OCI-LY1 (cell line): Measurements from ENCODE around the gene EFEMP1.

Experiments
- CTCF ChIP-seq: fragments of 200-600 bp; sonication (generic), shearing (Covaris generic); IDR thresholded peaks from 2 replicates; pipeline ENCODE4 v1.5.1; 2017; ENCODE audit warnings: mild to moderate bottlenecking, antibody characterized with exemption, low read length, moderate library complexity, mixed read lengths
- EZH2 ChIP-seq: fragments of 200-600 bp; sonication (generic), shearing (Covaris generic); IDR thresholded peaks from 2 replicates; pipeline ENCODE4 v1.8.0; 2017; ENCODE audit warnings: borderline replicate concordance, mixed run types, mild to moderate bottlenecking, antibody characterized with exemption, low read length, moderate library complexity, mixed read lengths

- no peak for TF ChIP-seq CTCF
- TF ChIP-seq EZH2 = no peak
Observed at GRCh38 chr2:55901322-55901721, 22.3 kb downstream of the EFEMP1 start.
